Heart right ventricle (tissue), 16 donors: Measurements from ENCODE around the gene LMOD3. TPM values are rescaled to one million over a fixed set of nuclear protein-coding genes. Genes with fewer than 3 reads are reported as not detected.

Experiments
- ATAC-seq, 8 donors: fragments of 200-7000 bp; cut with Tn5 transposase; one replicate each; pipeline ENCODE4 v1.9.1; 2020; ENCODE audit warnings: mild to moderate bottlenecking in 8 of 8, moderate library complexity in 8 of 8, moderate number of reproducible peaks in 1 of 8
- DNase-seq, 2 donors: peaks; one replicate each; pipeline ENCODE4 v3.0.0-alpha.2; 2020
- H3K27ac ChIP-seq, 10 donors: fragments of 200-600 bp; sonication (generic) in 2 of 10; one replicate each; pipeline versions ENCODE4 v1.5.0 to v1.8.0; 2020 to 2022; ENCODE audit warnings: mild to moderate bottlenecking in 3 of 10
- H3K27me3 ChIP-seq, 7 donors: fragments of 200-600 bp; one replicate each; pipeline ENCODE4 v1.8.0; 2021 to 2022; ENCODE audit warnings: mild to moderate bottlenecking in 2 of 7
- H3K36me3 ChIP-seq, 9 donors: fragments of 200-600 bp; sonication (generic) in 1 of 9; one replicate each; pipeline versions ENCODE4 v1.5.0 to v1.8.0; 2020 to 2022; ENCODE audit warnings: mild to moderate bottlenecking in 2 of 9
- H3K4me1 ChIP-seq, 9 donors: fragments of 200-600 bp; sonication (generic) in 1 of 9; one replicate each; pipeline versions ENCODE4 v1.5.0 to v1.8.0; 2020 to 2022; ENCODE audit warnings: mild to moderate bottlenecking in 4 of 9
- H3K4me3 ChIP-seq, 10 donors: fragments of 200-600 bp; sonication (generic) in 2 of 10; one replicate each; pipeline versions ENCODE4 v1.5.0 to v1.8.0; 2020 to 2022; ENCODE audit warnings: mild to moderate bottlenecking in 7 of 10, moderate library complexity in 2 of 10
- H3K9me3 ChIP-seq, 11 donors: fragments of 200-600 bp in 10 of 11; sonication (generic) in 2 of 11; one replicate each; pipeline versions ENCODE4 v1.5.0 to v1.8.0; 2013 to 2022; ENCODE audit warnings: mild to moderate bottlenecking in 2 of 11, control low read depth in 1 of 11, moderate library complexity in 1 of 11
- WGBS, 2 donors: extraction: QIAGEN DNeasy Blood & Tissue Kit; methylation state at CpG; one replicate each; pipeline ENCODE4 v1.1.7; 2013; ENCODE audit warnings: inconsistent platforms in 1 of 2; 5-methylcytosine and 5-hydroxymethylcytosine counted together
- intact Hi-C, 10 donors: fragments of 100-400 bp; cut with DNase I; formaldehyde crosslinking; loops; one replicate each; pipeline versions ENCODE4 v1.11.1 to v1.14.2; 2022
- polyA plus RNA-seq, 2 donors: library from polyadenylated mRNA; stranded (reverse); fragments of 200-250 nt; gene quantifications; one replicate each; pipeline ENCODE4 v1.2.3, GENCODE V29; 2013
- total RNA-seq, 10 donors: library from RNA; stranded (reverse); fragmentation: NEBNext Ultra II Directional in 3 of 10; extraction: Animal tissue kit (Norgen Biotek cat#: 25700) in 3 of 10; gene quantifications; one replicate each; pipeline versions ENCODE4 v1.2.1 to v1.2.4, GENCODE V29; 2021 to 2023
- TF ChIP-seq, protein P1 (sequence below), 9 donors: fragments of 200-600 bp; sonication (generic) in 2 of 9; IDR thresholded peaks; one replicate each; pipeline versions ENCODE4 v1.5.0 to v1.8.0; 2021 to 2022; ENCODE audit warnings: antibody characterized with exemption in 9 of 9, mild to moderate bottlenecking in 5 of 9, moderate library complexity in 1 of 9
- donor health status: Arrhythmogenic right ventricular cardiomyopathy.
- donor health status: ischemic (EF 13 %, LVEDD 7.1; RV severe dilation, severe dysfunction).
- donor health status: healthy with polysubstance abuse.
- donor health status: DM: no; HTN: yes; CAD: no.
- donor health status: DM: no; HTN: no; CAD: no.
- donor health status: ischemic (EF 25% LVEDD 6.9; RV normal size, moderate dysfunction).
- donor health status: ischemic (EF 25% LVEDD 5.7; RV mildly dilated, moderate dysfunction).
- donor health status: healthy.
- donor health status: DM: yes; HTN: yes; CAD: no.
- donor health status: Ischemic cardiomyopathy.
- donor health status: ischemic (EF 35%, LVEDD 5.7; RV mildly dilated, moderate dysfunction).
- donor health status: nonischemic (EF 11% LVEDD 7.7; RV severe dilation, severe dysfunction).
- donor health status: DM: yes; HTN: yes; CAD: no.
- donor health status: PGD.
- donor health status: ischemic (EF 29% LVEDD 5.4; RV normal size, mild dysfunction).
- donor health status: nonischemic (EF 23%, LVEDD 6.1; RV moderate dilation, normal function).

Gene LMOD3
- total and polyA plus RNA-seq, 12 donors: 28.6 to 240 (median 182) TPM

DNA sequence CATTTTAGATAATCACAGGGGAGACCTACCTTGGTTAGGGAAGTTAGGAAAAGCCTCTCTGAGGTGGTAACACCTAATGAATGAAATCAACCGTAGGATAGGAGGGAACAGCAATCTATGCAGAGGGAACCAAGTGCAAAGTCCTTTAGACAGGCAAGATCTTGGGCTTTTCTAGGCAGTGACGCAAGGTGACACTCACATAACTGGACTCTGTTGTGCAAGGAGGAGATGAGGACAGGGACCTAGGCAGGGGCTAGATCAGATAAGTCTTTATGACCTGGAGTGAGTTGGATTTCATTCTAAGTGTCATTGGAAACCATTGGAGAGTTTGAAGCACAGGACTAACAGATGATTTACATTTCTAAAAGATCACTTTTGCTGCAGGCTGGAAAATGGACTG lies 4.6 kb upstream of the LMOD3 start:
- WGBS, 2 donors: 66 to 92% methylated on average over 2 of the region's 2 CpGs
- Histone ChIP-seq H3K27ac (no peak overlapping the region), H3K4me1 (peaks cover 0 to 10% (median 6%) of the 10 kb centered on the region in 9 donors), H3K27me3 (no peaks in the 10 kb centered on the region), H3K36me3 (no peaks in the 10 kb centered on the region), H3K9me3 (no peaks in the 10 kb centered on the region), H3K4me3 (no peak overlapping the region)
- TF ChIP-seq, protein P1, sequence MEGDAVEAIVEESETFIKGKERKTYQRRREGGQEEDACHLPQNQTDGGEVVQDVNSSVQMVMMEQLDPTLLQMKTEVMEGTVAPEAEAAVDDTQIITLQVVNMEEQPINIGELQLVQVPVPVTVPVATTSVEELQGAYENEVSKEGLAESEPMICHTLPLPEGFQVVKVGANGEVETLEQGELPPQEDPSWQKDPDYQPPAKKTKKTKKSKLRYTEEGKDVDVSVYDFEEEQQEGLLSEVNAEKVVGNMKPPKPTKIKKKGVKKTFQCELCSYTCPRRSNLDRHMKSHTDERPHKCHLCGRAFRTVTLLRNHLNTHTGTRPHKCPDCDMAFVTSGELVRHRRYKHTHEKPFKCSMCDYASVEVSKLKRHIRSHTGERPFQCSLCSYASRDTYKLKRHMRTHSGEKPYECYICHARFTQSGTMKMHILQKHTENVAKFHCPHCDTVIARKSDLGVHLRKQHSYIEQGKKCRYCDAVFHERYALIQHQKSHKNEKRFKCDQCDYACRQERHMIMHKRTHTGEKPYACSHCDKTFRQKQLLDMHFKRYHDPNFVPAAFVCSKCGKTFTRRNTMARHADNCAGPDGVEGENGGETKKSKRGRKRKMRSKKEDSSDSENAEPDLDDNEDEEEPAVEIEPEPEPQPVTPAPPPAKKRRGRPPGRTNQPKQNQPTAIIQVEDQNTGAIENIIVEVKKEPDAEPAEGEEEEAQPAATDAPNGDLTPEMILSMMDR (IDR thresholded peaks at IDR 0.05): no peak
- intact Hi-C loops: no loop called here
- no peak for DNase-seq
- ATAC-seq: no peak

DNA sequence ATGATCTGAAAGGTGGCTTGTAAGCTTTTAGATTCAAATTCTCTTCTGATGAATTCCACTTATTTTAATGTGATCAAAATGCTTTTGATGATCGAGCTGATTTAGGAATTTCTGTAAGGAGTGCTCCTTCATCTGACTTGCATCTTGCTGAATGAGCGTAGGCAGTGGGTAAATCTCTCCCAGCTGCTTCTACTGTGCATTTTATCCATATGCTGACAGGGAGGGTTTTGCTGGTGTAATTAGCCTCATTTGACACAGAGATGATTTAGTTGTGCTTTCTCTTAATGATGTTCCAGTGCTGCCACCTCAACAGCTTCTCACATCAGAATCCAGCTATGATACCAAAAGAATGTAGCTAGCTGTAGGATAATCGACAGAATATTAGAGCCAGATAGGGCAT lies 3.8 kb upstream of the LMOD3 start:
- H3K27me3 ChIP-seq: no peaks in the 10 kb centered on the region
- DNase-seq (no peak), ATAC-seq (no peak)
- no peaks in the 10 kb centered on the region for H3K9me3 ChIP-seq
- H3K27ac ChIP-seq: no peak overlapping the region
- 82 to 85% methylated on average over 3 of the region's 3 CpGs for WGBS, 2 donors
- H3K4me3 ChIP-seq: no peak overlapping the region
- no peaks in the 10 kb centered on the region for H3K36me3 ChIP-seq
- TF ChIP-seq, protein P1 (IDR thresholded peaks at IDR 0.05): no peak
- intact Hi-C loops: no loop called here
- peaks cover 0 to 10% (median 6%) of the 10 kb centered on the region in 9 donors for H3K4me1 ChIP-seq

DNA sequence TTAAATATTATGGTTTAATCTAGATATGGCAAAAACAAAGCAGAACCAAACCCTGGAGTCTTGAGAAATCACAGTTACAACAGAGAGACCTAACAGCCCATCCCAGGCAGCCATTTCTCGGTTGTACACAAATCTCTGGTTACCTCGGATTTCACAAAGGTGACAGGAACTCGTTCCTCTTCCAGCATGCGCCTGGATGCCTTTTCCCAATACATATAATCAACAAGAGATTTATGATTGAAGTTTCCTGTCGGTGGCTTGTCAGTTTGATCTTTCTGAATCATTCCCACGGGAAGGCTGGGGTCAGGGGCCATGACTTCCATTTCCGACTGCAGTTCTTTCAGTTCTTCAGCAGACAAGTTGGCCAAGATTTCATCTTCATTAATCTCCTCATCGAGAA lies 445 bp downstream of the LMOD3 start:
- peak in 6 of 8 donors; percentile 11 to 67 (median 50) for ATAC-seq

DNA sequence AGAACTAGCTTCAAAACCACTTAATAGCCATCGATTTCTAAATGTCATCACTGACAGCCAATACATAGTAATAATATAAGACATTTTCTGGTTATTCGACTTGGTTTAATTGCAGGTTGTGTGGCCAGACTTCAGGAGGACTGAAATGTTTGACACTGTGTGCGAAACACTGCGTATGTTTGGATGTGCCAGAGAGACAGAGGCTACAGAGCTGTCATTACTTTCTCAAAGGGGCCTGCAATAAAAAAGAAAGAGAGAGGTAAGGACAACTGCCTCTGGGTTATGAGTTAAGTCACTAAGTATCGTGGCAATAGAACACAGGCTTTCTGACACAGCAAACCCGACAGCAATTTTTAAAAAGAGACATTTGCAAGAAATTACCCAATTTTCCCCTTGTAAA lies 882 bp downstream of the LMOD3 start:
- Histone ChIP-seq H3K9me3 (no peaks in the 10 kb centered on the region), H3K27ac (peak overlapping the region; percentile 47 to 88 (median 73)), H3K4me3 (peak overlapping the region; percentile 20 to 58 (median 42)), H3K27me3 (no peaks in the 10 kb centered on the region), H3K36me3 (peaks cover 0 to 6% (median 0%) of the 10 kb centered on the region in 9 donors), H3K4me1 (peaks cover 0 to 10% (median 6%) of the 10 kb centered on the region in 9 donors)
- WGBS, 2 donors: 47 to 60% methylated on average over 6 of the region's 6 CpGs
- DNase-seq: no peak
- intact Hi-C loops: loop anchor here in 2 of 10 donors (1.0 to 5.0 kb wide), 2 partner anchors 39 to 185 kb away; partner anchors contain the start of genes ARL6IP5 (in 2 of the 2) and UBA3 (in 2 of the 2)
- peak in 7 of 8 donors; percentile 23 to 70 (median 58) for ATAC-seq
- TF ChIP-seq, protein P1 (IDR thresholded peaks at IDR 0.05): no peak

More for the DNA sequence above, 445 bp downstream of the LMOD3 start:
- WGBS, 2 donors: 13 to 26% methylated on average over 8 of the region's 8 CpGs
- DNase-seq: peak in 1 of 2 donors; percentile 32
- Histone ChIP-seq H3K36me3 (peaks cover 0 to 6% (median 0%) of the 10 kb centered on the region in 9 donors), H3K27me3 (no peaks in the 10 kb centered on the region), H3K9me3 (no peaks in the 10 kb centered on the region), H3K4me1 (peaks cover 0 to 10% (median 6%) of the 10 kb centered on the region in 9 donors), H3K4me3 (peak overlapping the region; percentile 20 to 58 (median 42)), H3K27ac (peak overlapping the region; percentile 47 to 88 (median 73))
- intact Hi-C loops: loop anchor here in 2 of 10 donors (1.0 to 5.0 kb wide), 2 partner anchors 40 to 184 kb away; partner anchors contain the start of genes ARL6IP5 (in 2 of the 2) and UBA3 (in 2 of the 2)
- TF ChIP-seq, protein P1 (IDR thresholded peaks at IDR 0.05): no peak
